Measurements from ENCODE around the gene EXOC2.

DNA sequence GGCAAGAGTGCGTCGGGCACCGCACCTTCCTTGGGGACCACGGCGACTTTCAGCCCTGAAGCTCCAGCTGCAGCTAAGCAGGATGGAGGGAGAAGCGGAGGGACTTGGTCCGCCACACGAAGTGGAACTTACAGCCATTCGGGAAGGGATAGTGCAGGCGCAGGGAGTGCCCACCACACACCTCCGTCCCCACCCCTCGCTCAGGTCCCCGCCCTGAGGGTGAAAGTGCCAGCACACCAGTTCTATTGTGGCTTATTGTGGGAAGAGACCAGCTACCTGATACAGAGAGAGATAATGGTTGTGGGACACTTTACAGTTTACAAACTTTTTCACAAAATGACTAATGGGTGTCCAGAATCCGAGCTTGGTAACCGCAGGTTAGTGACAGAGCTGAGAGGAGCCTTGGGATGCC, 225.3 kb downstream of the EXOC2 start:
- TF ChIP-seq, protein P1, sequence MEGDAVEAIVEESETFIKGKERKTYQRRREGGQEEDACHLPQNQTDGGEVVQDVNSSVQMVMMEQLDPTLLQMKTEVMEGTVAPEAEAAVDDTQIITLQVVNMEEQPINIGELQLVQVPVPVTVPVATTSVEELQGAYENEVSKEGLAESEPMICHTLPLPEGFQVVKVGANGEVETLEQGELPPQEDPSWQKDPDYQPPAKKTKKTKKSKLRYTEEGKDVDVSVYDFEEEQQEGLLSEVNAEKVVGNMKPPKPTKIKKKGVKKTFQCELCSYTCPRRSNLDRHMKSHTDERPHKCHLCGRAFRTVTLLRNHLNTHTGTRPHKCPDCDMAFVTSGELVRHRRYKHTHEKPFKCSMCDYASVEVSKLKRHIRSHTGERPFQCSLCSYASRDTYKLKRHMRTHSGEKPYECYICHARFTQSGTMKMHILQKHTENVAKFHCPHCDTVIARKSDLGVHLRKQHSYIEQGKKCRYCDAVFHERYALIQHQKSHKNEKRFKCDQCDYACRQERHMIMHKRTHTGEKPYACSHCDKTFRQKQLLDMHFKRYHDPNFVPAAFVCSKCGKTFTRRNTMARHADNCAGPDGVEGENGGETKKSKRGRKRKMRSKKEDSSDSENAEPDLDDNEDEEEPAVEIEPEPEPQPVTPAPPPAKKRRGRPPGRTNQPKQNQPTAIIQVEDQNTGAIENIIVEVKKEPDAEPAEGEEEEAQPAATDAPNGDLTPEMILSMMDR (IDR thresholded peaks at IDR 0.05; ENCODE audit: low read depth, low read length, poor library complexity, severe bottlenecking), result no peak
- TF ChIP-seq EZH2phosphoT487 (IDR thresholded peaks at IDR 0.05; ENCODE audit: borderline replicate concordance, low read length), result no peak

All from DOHH2 (cell line).